Measurements from ENCODE around the gene TSFM. TPM values are rescaled to one million over a fixed set of nuclear protein-coding genes. Genes with fewer than 3 reads are reported as not detected.

The TSFM gene
- total and polyA plus RNA-seq, 9 of the 15 experiments (the other 6 are each of a cell fraction or from before 2014, with no cell fraction given): 44.6 to 198 (median 60.2) TPM

DNA sequence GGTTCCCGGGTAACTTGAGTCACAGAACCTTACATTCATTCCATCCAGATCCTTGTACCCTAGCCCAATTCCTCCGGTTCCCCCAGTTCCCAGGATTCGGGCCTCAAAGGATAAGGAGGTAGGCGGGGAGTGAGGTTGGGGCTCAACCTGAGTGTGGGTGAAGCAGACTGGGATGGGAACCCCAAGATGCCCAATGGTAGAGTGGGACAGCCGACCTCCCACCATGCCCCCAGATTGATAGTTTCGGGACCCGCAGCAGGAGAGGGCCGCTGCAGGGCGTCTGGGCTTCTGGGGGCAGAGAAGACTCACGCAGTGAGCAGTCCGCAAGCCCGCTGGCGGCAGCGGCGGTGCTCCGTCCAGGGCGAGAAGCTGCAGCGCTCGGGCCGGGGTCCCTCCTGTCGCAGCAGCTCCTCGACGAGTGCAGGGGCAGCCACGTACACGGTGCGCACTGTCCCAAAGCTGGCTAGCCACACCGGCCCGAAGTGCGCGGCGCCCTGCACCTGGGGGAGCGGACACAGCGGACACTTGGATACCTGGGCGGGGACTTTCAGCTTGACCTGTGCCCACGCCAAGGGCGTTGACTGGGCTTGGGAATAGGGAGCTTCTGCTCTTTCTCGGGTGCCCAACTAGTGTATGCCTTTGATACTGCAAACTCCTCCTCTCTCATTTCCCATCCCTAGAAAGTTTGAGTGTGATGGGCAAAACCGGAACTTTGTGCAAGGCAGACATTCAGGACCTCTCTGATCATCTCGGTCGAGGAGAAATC is 16.7 kb upstream of the TSFM start:
- intact Hi-C loops (cut with micrococcal nuclease): no loop called here
- H3K36me3 ChIP-seq (ENCODE audit: control insufficient read depth, insufficient read depth, low read length): peaks cover 31% of the 10 kb centered on the region
- H3K4me3 ChIP-seq: no peak overlapping the region
- H3K27me3 ChIP-seq (ENCODE audit: control insufficient read depth in 2 of 2, insufficient read depth in 2 of 2, low read length in 2 of 2): no peaks in the 10 kb centered on the region
- FAIRE-seq: peak; percentile 69
- in situ Hi-C loops (cut with MboI): no loop called here
- ChIA-PET CTCF (ENCODE audit: low intra/inter-chr PET ratio) (no interaction called here), POLR2A (interaction anchor here (1.0 to 3.8 kb wide), 6 partner anchors 9 to 141 kb away, joined by 3 to 26 read pairs (median 4); partner anchors contain the start of genes AVIL, TSFM and TSPAN31)
- H3K9ac ChIP-seq (ENCODE audit: insufficient read depth in 1 of 2, low read depth in 2 of 2, low read length in 2 of 2): no peak overlapping the region; a peak in 1 of 4 replicates
- H3K27ac ChIP-seq (ENCODE audit: extremely low read depth, low read depth, low read length): no peak overlapping the region
- DNase-seq (ENCODE audit: extremely low read depth in 1 of 4, low spot score in 3 of 4): no peak
- H4K20me1 ChIP-seq (replicated peaks; ENCODE audit: control insufficient read depth, insufficient read depth, low read length): no peaks in the 10 kb centered on the region
- H3K9me3 ChIP-seq (replicated peaks; ENCODE audit: control insufficient read depth, insufficient read depth, low read depth, low read length): no peaks in the 10 kb centered on the region
- no peak for ATAC-seq
- H3K79me2 ChIP-seq (ENCODE audit: control insufficient read depth, insufficient read depth, low read length): peaks cover 6% of the 10 kb centered on the region
- BruUV-seq (replicated peaks): no TSS peak
- no peak overlapping the region for H2AFZ ChIP-seq (ENCODE audit: low read depth, low read length)
- H3K4me2 ChIP-seq (ENCODE audit: insufficient read depth, low read length): peak overlapping the region; percentile 63
- WGBS (ENCODE audit: insufficient coverage, low coverage, missing lambda C conversion rate): 78% methylated on average over 23 of the region's 40 CpGs
- H3K9me1 ChIP-seq (ENCODE audit: control insufficient read depth, insufficient read depth, low read length): no peaks in the 10 kb centered on the region
- peaks cover 14 to 32% of the 10 kb centered on the region in 2 experiments for H3K4me1 ChIP-seq (replicated peaks in 1 of 2; ENCODE audit: control insufficient read depth in 2 of 2, insufficient read depth in 2 of 2, low read length in 2 of 2)
- TF ChIP-seq, protein P1, sequence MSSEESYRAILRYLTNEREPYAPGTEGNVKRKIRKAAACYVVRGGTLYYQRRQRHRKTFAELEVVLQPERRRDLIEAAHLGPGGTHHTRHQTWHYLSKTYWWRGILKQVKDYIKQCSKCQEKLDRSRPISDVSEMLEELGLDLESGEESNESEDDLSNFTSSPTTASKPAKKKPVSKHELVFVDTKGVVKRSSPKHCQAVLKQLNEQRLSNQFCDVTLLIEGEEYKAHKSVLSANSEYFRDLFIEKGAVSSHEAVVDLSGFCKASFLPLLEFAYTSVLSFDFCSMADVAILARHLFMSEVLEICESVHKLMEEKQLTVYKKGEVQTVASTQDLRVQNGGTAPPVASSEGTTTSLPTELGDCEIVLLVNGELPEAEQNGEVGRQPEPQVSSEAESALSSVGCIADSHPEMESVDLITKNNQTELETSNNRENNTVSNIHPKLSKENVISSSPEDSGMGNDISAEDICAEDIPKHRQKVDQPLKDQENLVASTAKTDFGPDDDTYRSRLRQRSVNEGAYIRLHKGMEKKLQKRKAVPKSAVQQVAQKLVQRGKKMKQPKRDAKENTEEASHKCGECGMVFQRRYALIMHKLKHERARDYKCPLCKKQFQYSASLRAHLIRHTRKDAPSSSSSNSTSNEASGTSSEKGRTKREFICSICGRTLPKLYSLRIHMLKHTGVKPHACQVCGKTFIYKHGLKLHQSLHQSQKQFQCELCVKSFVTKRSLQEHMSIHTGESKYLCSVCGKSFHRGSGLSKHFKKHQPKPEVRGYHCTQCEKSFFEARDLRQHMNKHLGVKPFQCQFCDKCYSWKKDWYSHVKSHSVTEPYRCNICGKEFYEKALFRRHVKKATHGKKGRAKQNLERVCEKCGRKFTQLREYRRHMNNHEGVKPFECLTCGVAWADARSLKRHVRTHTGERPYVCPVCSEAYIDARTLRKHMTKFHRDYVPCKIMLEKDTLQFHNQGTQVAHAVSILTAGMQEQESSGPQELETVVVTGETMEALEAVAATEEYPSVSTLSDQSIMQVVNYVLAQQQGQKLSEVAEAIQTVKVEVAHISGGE (CRISPR knock-in tag; IDR thresholded peaks at IDR 0.05): peak in 1 of 3 experiments; percentile 39; a peak in 1 of 6 replicates
- TF ChIP-seq, protein P2, sequence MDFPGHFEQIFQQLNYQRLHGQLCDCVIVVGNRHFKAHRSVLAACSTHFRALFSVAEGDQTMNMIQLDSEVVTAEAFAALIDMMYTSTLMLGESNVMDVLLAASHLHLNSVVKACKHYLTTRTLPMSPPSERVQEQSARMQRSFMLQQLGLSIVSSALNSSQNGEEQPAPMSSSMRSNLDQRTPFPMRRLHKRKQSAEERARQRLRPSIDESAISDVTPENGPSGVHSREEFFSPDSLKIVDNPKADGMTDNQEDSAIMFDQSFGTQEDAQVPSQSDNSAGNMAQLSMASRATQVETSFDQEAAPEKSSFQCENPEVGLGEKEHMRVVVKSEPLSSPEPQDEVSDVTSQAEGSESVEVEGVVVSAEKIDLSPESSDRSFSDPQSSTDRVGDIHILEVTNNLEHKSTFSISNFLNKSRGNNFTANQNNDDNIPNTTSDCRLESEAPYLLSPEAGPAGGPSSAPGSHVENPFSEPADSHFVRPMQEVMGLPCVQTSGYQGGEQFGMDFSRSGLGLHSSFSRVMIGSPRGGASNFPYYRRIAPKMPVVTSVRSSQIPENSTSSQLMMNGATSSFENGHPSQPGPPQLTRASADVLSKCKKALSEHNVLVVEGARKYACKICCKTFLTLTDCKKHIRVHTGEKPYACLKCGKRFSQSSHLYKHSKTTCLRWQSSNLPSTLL (IDR thresholded peaks at IDR 0.05): no peak

Measured in K562 (cell line).